ENCODE data around the gene RASA3. TPM values are rescaled to one million over a fixed set of nuclear protein-coding genes. Genes with fewer than 3 reads are reported as not detected.

The RASA3 gene
- total and polyA plus RNA-seq, 10 of the 15 experiments (the other 5 are each of a cell fraction or from before 2014, with no cell fraction given), result 0.79 to 33.9 (median 17.6) TPM

DNA sequence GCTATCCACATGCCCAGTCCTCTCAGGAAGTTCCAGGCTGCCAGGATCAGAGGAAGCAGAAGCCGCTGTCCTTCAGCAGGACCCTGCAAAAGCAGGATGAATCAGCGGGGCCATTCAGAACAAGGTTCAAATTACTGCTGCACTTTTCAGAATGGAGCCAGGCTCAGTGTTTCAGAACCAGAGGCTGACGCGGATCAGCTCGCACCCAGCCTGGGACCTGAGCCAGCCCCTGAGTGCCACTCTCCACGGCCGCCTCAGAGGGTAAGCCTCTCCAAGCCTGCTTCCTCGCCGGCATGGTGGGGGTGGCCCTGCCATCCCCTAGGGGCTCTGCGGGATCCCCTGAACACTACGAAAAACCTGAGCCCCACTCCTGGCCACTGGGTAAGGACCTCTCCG, 24.7 kb downstream of the RASA3 start:
- 96% methylated on average over 11 of the region's 12 CpGs for WGBS (ENCODE audit: insufficient coverage, insufficient replicate concordance, low lambda C conversion rate, missing lambda C conversion rate)
- CTCF ChIA-PET, result no interaction called here
- no peak for FAIRE-seq
- no peak for ATAC-seq
- Histone ChIP-seq H3K36me3 (ENCODE audit: control insufficient read depth in 2 of 2, insufficient read depth in 2 of 2, low read length in 1 of 2) (peaks cover 0 to 4% of the 10 kb centered on the region in 2 experiments; a peak in 2 of 4 replicates), H3K27ac (ENCODE audit: control insufficient read depth, insufficient read depth) (no peak overlapping the region), H3K9ac (ENCODE audit: control insufficient read depth, insufficient read depth, low read length) (no peak overlapping the region), H2AFZ (ENCODE audit: control insufficient read depth, low read depth, low read length) (no peak overlapping the region), H4K20me1 (ENCODE audit: control insufficient read depth, insufficient read depth) (no peaks in the 10 kb centered on the region), H3K27me3 (replicated peaks in 1 of 2; ENCODE audit: control insufficient read depth in 2 of 2, insufficient read depth in 2 of 2, low read length in 1 of 2) (no peaks in the 10 kb centered on the region), H3K4me1 (ENCODE audit: control insufficient read depth, insufficient read depth, low read length) (peaks cover 6% of the 10 kb centered on the region), H3K9me3 (replicated peaks; ENCODE audit: control insufficient read depth, insufficient read depth, low read length) (no peaks in the 10 kb centered on the region; the same call in 2 of the 3 replicates), H3K4me2 (ENCODE audit: control insufficient read depth, insufficient read depth) (no peak overlapping the region), H3K4me3 (no peak overlapping the region), H3K79me2 (ENCODE audit: control insufficient read depth, insufficient read depth, low read length) (no peaks in the 10 kb centered on the region; the same call in 1 of the 2 replicates)
- SMC1A ChIA-PET (ENCODE audit: uncharacterized antibody, unreplicated experiment), result no interaction called here
- intact Hi-C loops (cut with micrococcal nuclease; ENCODE audit: unreplicated experiment) (no loop called here), in situ Hi-C loops (cut with MboI) (no loop called here)
- no peak for DNase-seq (ENCODE audit: low read depth, low spot score)
- TF ChIP-seq CHD4 (IDR thresholded peaks at IDR 0.05) (no peak), ZNF622 (IDR thresholded peaks at IDR 0.05) (no peak), MEF2B (IDR thresholded peaks at IDR 0.05; ENCODE audit: partially characterized antibody, poor library complexity, severe bottlenecking) (no peak), SUPT20H (IDR thresholded peaks at IDR 0.05; ENCODE audit: borderline replicate concordance, control insufficient read depth, low read depth, low read length) (no peak), NFXL1 (IDR thresholded peaks at IDR 0.05; ENCODE audit: borderline replicate concordance) (no peak), PKNOX1 (IDR thresholded peaks at IDR 0.05) (no peak), MXI1 (IDR thresholded peaks at IDR 0.05; ENCODE audit: low read depth, low read length) (no peak), RUNX3 (IDR thresholded peaks at IDR 0.05; ENCODE audit: low read length) (no peak)
- TF ChIP-seq, protein P1, sequence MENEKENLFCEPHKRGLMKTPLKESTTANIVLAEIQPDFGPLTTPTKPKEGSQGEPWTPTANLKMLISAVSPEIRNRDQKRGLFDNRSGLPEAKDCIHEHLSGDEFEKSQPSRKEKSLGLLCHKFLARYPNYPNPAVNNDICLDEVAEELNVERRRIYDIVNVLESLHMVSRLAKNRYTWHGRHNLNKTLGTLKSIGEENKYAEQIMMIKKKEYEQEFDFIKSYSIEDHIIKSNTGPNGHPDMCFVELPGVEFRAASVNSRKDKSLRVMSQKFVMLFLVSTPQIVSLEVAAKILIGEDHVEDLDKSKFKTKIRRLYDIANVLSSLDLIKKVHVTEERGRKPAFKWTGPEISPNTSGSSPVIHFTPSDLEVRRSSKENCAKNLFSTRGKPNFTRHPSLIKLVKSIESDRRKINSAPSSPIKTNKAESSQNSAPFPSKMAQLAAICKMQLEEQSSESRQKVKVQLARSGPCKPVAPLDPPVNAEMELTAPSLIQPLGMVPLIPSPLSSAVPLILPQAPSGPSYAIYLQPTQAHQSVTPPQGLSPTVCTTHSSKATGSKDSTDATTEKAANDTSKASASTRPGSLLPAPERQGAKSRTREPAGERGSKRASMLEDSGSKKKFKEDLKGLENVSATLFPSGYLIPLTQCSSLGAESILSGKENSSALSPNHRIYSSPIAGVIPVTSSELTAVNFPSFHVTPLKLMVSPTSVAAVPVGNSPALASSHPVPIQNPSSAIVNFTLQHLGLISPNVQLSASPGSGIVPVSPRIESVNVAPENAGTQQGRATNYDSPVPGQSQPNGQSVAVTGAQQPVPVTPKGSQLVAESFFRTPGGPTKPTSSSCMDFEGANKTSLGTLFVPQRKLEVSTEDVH (IDR thresholded peaks at IDR 0.05; ENCODE audit: low read depth, partially characterized antibody), result no peak
- POLR2A ChIA-PET, result no interaction called here
- no TSS peak for BruUV-seq (replicated peaks)
- RAD21 ChIA-PET (ENCODE audit: unreplicated experiment), result no interaction called here

Measured in GM12878 (cell line).